Fibroblast of lung (primary cell): Measurements from ENCODE around the gene CRYBA2. TPM values are rescaled to one million over a fixed set of nuclear protein-coding genes. Genes with fewer than 3 reads are reported as not detected.

Source experiments
- DNase-seq, 2 donors: peaks; one replicate each; pipeline versions ENCODE4 v3.0.0 to v3.0.0-alpha.2; 2010; ENCODE audit warnings: low read depth in 2 of 2
- H2AFZ ChIP-seq: 2 replicates; pipeline ENCODE4 v1.5.1; 2012; ENCODE audit warnings: low read length, control low read depth, inconsistent platforms
- H3K27ac ChIP-seq: 2 replicates; pipeline ENCODE4 v1.5.1; 2011; ENCODE audit warnings: low read length, control low read depth; ENCODE audit not compliant: insufficient read depth
- H3K27me3 ChIP-seq: 2 replicates; pipeline ENCODE4 v1.5.1; 2011; ENCODE audit warnings: mild to moderate bottlenecking, low read length; ENCODE audit not compliant: control insufficient read depth, insufficient read depth
- H3K36me3 ChIP-seq: 2 replicates; pipeline ENCODE4 v1.5.1; 2011; ENCODE audit warnings: low read length; ENCODE audit not compliant: control insufficient read depth, insufficient read depth
- H3K4me1 ChIP-seq: 2 replicates; pipeline ENCODE4 v1.5.1; 2011; ENCODE audit warnings: low read length; ENCODE audit not compliant: control insufficient read depth, insufficient read depth; ENCODE audit errors: extremely low read depth
- H3K4me2 ChIP-seq: 2 replicates; pipeline ENCODE4 v1.5.1; 2011; ENCODE audit warnings: low read length, control low read depth; ENCODE audit not compliant: insufficient read depth; ENCODE audit errors: extremely low read depth
- H3K4me3 ChIP-seq, 4 experiments: fragments of 200-600 bp in 1 of 4; sonication (generic) in 1 of 4; replicated peaks in 1 of 4; 2 replicates each; pipeline ENCODE4 v1.5.1; 2011 to 2016; ENCODE audit warnings: low read length in 4 of 4, low read depth in 3 of 4, mild to moderate bottlenecking in 3 of 4, control low read depth in 2 of 4, inconsistent platforms in 1 of 4, mixed read lengths in 1 of 4; ENCODE audit not compliant: insufficient read depth in 1 of 4; ENCODE audit errors: control extremely low read depth in 1 of 4
- H3K79me2 ChIP-seq: 2 replicates; pipeline ENCODE4 v1.5.1; 2012; ENCODE audit warnings: mild to moderate bottlenecking, low read length, inconsistent platforms; ENCODE audit not compliant: control insufficient read depth, insufficient read depth
- H3K9ac ChIP-seq: 2 replicates; pipeline ENCODE4 v1.5.1; 2011; ENCODE audit warnings: mild to moderate bottlenecking, low read length, control low read depth; ENCODE audit not compliant: insufficient read depth
- H3K9me3 ChIP-seq: 2 replicates; pipeline ENCODE4 v1.5.1; 2012; ENCODE audit warnings: low read depth, low read length; ENCODE audit not compliant: control insufficient read depth, insufficient read depth
- H4K20me1 ChIP-seq: 2 replicates; pipeline ENCODE4 v1.5.1; 2011; ENCODE audit warnings: low read length; ENCODE audit not compliant: control insufficient read depth, insufficient read depth; ENCODE audit errors: extremely low read depth
- CTCF ChIP-seq, 2 donors: IDR thresholded peaks in 1 of 2; conservative IDR thresholded peaks in 1 of 2; 1 replicate in 1 of 2; 2 replicates in 1 of 2; pipeline ENCODE4 v1.5.1; 2011 to 2012; ENCODE audit warnings: low read length in 2 of 2, control low read depth in 1 of 2, inconsistent platforms in 1 of 2, low read depth in 1 of 2, mild to moderate bottlenecking in 1 of 2
- EZH2 ChIP-seq: IDR thresholded peaks from 2 replicates; pipeline ENCODE4 v1.5.1; 2012; ENCODE audit warnings: low read length, control low read depth, mild to moderate bottlenecking; ENCODE audit errors: missing control alignments
- polyA plus RNA-seq, 2 donors: library from polyadenylated mRNA; depleted of rRNA in 1 of 2; stranded (reverse) in 1 of 2; unstranded in 1 of 2; fragments of >200 nt; gene quantifications; 2 replicates each; pipeline ENCODE4 v1.2.1, GENCODE V29; 2011 to 2012; ENCODE audit warnings: missing spikeins in 1 of 2
- total RNA-seq: library from RNA; depleted of rRNA; stranded (reverse); fragments of >200 nt; gene quantifications from 2 replicates; pipeline ENCODE4 v1.2.1, GENCODE V29; 2014

Gene CRYBA2
- total and polyA plus RNA-seq, 2 donors (not counting 1 experiment from before 2014, with no cell fraction given): not detected

GRCh38 chr2:219028996-219029828, 36.0 kb upstream of the CRYBA2 start:
- H3K27me3 ChIP-seq: peaks cover 12% of the 10 kb centered on the region

GRCh38 chr2:219028141-219028540, 34.9 kb upstream of the CRYBA2 start:
- Histone ChIP-seq H3K9me3 (no peaks in the 10 kb centered on the region), H3K79me2 (no peaks in the 10 kb centered on the region), H3K9ac (no peak overlapping the region), H3K36me3 (no peaks in the 10 kb centered on the region), H3K4me2 (no peak overlapping the region), H3K4me3 (no peak overlapping the region), H4K20me1 (no peaks in the 10 kb centered on the region), H3K27me3 (peaks cover 15% of the 10 kb centered on the region), H3K27ac (no peak overlapping the region), H3K4me1 (no peaks in the 10 kb centered on the region), H2AFZ (no peak overlapping the region)
- no peak for TF ChIP-seq CTCF (conservative IDR thresholded peaks at IDR 0.05 in 1 of 2, IDR thresholded peaks at IDR 0.05 in 1 of 2; ENCODE audit: low read depth in 1 of 2, low read length in 2 of 2)
- no peak for TF ChIP-seq EZH2
- DNase-seq: no peak

More at GRCh38 chr2:219028996-219029828, 36.0 kb upstream of the CRYBA2 start:
- Histone ChIP-seq H3K4me3 (no peak overlapping the region), H3K27ac (no peak overlapping the region), H3K79me2 (no peaks in the 10 kb centered on the region), H3K4me2 (no peak overlapping the region), H3K9me3 (no peaks in the 10 kb centered on the region), H3K4me1 (no peaks in the 10 kb centered on the region), H3K36me3 (no peaks in the 10 kb centered on the region), H4K20me1 (no peaks in the 10 kb centered on the region), H2AFZ (no peak overlapping the region), H3K9ac (no peak overlapping the region)
- no peak for DNase-seq
- TF ChIP-seq CTCF (conservative IDR thresholded peaks at IDR 0.05 in 1 of 2, IDR thresholded peaks at IDR 0.05 in 1 of 2; ENCODE audit: low read depth in 1 of 2, low read length in 2 of 2) (no peak), EZH2 (no peak)

- Histone ChIP-seq H3K27ac (no peak overlapping the region), H3K4me2 (no peak overlapping the region), H3K9me3 (no peaks in the 10 kb centered on the region), H3K27me3 (peaks cover 15% of the 10 kb centered on the region), H2AFZ (no peak overlapping the region), H3K4me3 (no peak overlapping the region), H3K79me2 (no peaks in the 10 kb centered on the region), H4K20me1 (no peaks in the 10 kb centered on the region), H3K4me1 (no peaks in the 10 kb centered on the region), H3K9ac (no peak overlapping the region), H3K36me3 (no peaks in the 10 kb centered on the region)
- TF ChIP-seq CTCF (conservative IDR thresholded peaks at IDR 0.05 in 1 of 2, IDR thresholded peaks at IDR 0.05 in 1 of 2; ENCODE audit: low read depth in 1 of 2, low read length in 2 of 2) (no peak), EZH2 (no peak)
- DNase-seq: no peak
These were observed 34.4 kb upstream of the CRYBA2 start for GRCh38 chr2:219027511-219028055.
